Loucy (cell line): ENCODE data around the gene SLC26A11.

Source experiments
- H2AFZ ChIP-seq: fragments of 200-600 bp; sonication (generic); 2 replicates; pipeline ENCODE4 v1.6.0; 2016; ENCODE audit warnings: antibody characterized with exemption, mild to moderate bottlenecking, low read length, moderate library complexity
- H3F3A ChIP-seq: fragments of 200-600 bp; 2 replicates; pipeline ENCODE4 v1.6.0; 2016; ENCODE audit warnings: antibody characterized with exemption, low read depth, mild to moderate bottlenecking
- H3K27me3 ChIP-seq: fragments of 200-600 bp; sonication (generic); 2 replicates; pipeline ENCODE4 v1.6.1; 2014; ENCODE audit warnings: low read length, mild to moderate bottlenecking; ENCODE audit not compliant: insufficient read depth, poor library complexity, severe bottlenecking
- H3K36me3 ChIP-seq: fragments of 200-600 bp; sonication (generic); 2 replicates; pipeline ENCODE4 v1.6.1; 2016; ENCODE audit warnings: low read length; ENCODE audit not compliant: insufficient read depth
- H3K4me1 ChIP-seq: fragments of 200-600 bp; sonication (generic); 2 replicates; pipeline ENCODE4 v1.5.1; 2014; ENCODE audit warnings: low read length, mild to moderate bottlenecking; ENCODE audit not compliant: insufficient read depth, poor library complexity, severe bottlenecking
- H3K4me2 ChIP-seq: fragments of 200-600 bp; sonication (generic); 2 replicates; pipeline ENCODE4 v1.6.0; 2014; ENCODE audit warnings: antibody characterized with exemption, low read length, low read depth, mild to moderate bottlenecking; ENCODE audit not compliant: poor library complexity, severe bottlenecking
- H3K4me3 ChIP-seq: fragments of 200-600 bp; sonication (generic); 2 replicates; pipeline ENCODE4 v1.5.1; 2014; ENCODE audit warnings: low read length, mild to moderate bottlenecking, mixed read lengths; ENCODE audit not compliant: poor library complexity, severe bottlenecking
- H3K79me2 ChIP-seq: fragments of 200-600 bp; sonication (generic); 2 replicates; pipeline ENCODE4 v1.6.1; 2014; ENCODE audit warnings: low read length; ENCODE audit not compliant: insufficient read depth
- H3K9ac ChIP-seq: fragments of 200-600 bp; sonication (generic); 2 replicates; pipeline ENCODE4 v1.6.0; 2014; ENCODE audit warnings: mild to moderate bottlenecking, low read depth, low read length, moderate library complexity; ENCODE audit not compliant: poor library complexity, severe bottlenecking
- H3K9me2 ChIP-seq: fragments of 200-600 bp; sonication (generic); replicated peaks from 2 replicates; pipeline ENCODE4 v1.6.1; 2016; ENCODE audit warnings: low read depth, low read length, mixed read lengths
- H3K9me3 ChIP-seq: fragments of 200-600 bp; sonication (generic); 2 replicates; pipeline ENCODE4 v1.6.1; 2014; ENCODE audit warnings: mild to moderate bottlenecking, antibody characterized with exemption, low read length, low read depth; ENCODE audit not compliant: insufficient read depth
- H4K20me1 ChIP-seq: fragments of 200-600 bp; sonication (generic); 2 replicates; pipeline ENCODE4 v1.6.0; 2014; ENCODE audit warnings: antibody characterized with exemption, low read length, mild to moderate bottlenecking; ENCODE audit not compliant: insufficient read depth, poor library complexity, severe bottlenecking
- CTCF ChIP-seq: fragments of 200-600 bp; sonication (generic); conservative IDR thresholded peaks from 2 replicates; pipeline ENCODE4 v1.5.1; 2014; ENCODE audit warnings: mild to moderate bottlenecking, antibody characterized with exemption, low read length
- EZH2phosphoT487 ChIP-seq: fragments of 200-600 bp; IDR thresholded peaks from 2 replicates; pipeline ENCODE4 v1.6.1; 2018; ENCODE audit warnings: antibody characterized with exemption, mild to moderate bottlenecking, moderate library complexity, borderline replicate concordance

Gene SLC26A11

GRCh38 chr17:80265205-80266068 lies 45.2 kb downstream of the SLC26A11 start:
- Histone ChIP-seq H3K4me3 (peak overlapping the region; percentile 87), H3K4me2 (peak overlapping the region; percentile 95), H3K4me1 (peaks cover 34% of the 10 kb centered on the region)

GRCh38 chr17:80267391-80267790 lies 47.2 kb downstream of the SLC26A11 start:
- H3K36me3 ChIP-seq, result no peaks in the 10 kb centered on the region
- no peaks in the 10 kb centered on the region for H3F3A ChIP-seq
- TF ChIP-seq CTCF (no peak), EZH2phosphoT487 (no peak)
- no peaks in the 10 kb centered on the region for H3K27me3 ChIP-seq
- H3K9me2 ChIP-seq, result no peaks in the 10 kb centered on the region
- no peaks in the 10 kb centered on the region for H4K20me1 ChIP-seq
- H3K4me2 ChIP-seq, result no peak overlapping the region
- H3K9ac ChIP-seq, result no peak overlapping the region
- H3K9me3 ChIP-seq, result no peaks in the 10 kb centered on the region
- no peak overlapping the region for H3K4me3 ChIP-seq
- no peak overlapping the region for H2AFZ ChIP-seq
- peaks cover 26% of the 10 kb centered on the region for H3K4me1 ChIP-seq
- peaks cover 33% of the 10 kb centered on the region for H3K79me2 ChIP-seq

More at GRCh38 chr17:80265205-80266068, 45.2 kb downstream of the SLC26A11 start:
- no peaks in the 10 kb centered on the region; the same call in 1 of the 2 replicates for H3F3A ChIP-seq
- TF ChIP-seq CTCF (no peak), EZH2phosphoT487 (no peak)
- peaks cover 42% of the 10 kb centered on the region for H3K79me2 ChIP-seq
- H3K9ac ChIP-seq, result peak overlapping the region; percentile 79
- H3K9me3 ChIP-seq, result no peaks in the 10 kb centered on the region
- H3K36me3 ChIP-seq, result no peaks in the 10 kb centered on the region
- no peaks in the 10 kb centered on the region for H3K9me2 ChIP-seq
- H4K20me1 ChIP-seq, result peaks cover 7% of the 10 kb centered on the region
- H2AFZ ChIP-seq, result no peak overlapping the region
- no peaks in the 10 kb centered on the region for H3K27me3 ChIP-seq

GRCh38 chr17:80268427-80268826 lies 48.2 kb downstream of the SLC26A11 start:
- H3K9me2 ChIP-seq, result no peaks in the 10 kb centered on the region
- H4K20me1 ChIP-seq, result no peaks in the 10 kb centered on the region
- no peak overlapping the region for H3K4me2 ChIP-seq
- no peak overlapping the region for H2AFZ ChIP-seq
- H3K36me3 ChIP-seq, result no peaks in the 10 kb centered on the region; the same call in 1 of the 2 replicates
- H3K9ac ChIP-seq, result no peak overlapping the region
- peaks cover 19% of the 10 kb centered on the region for H3K4me1 ChIP-seq
- H3K4me3 ChIP-seq, result no peak overlapping the region
- peaks cover 29% of the 10 kb centered on the region for H3K79me2 ChIP-seq
- TF ChIP-seq EZH2phosphoT487, result no peak
- no peak for TF ChIP-seq CTCF
- H3K9me3 ChIP-seq, result no peaks in the 10 kb centered on the region
- no peaks in the 10 kb centered on the region for H3K27me3 ChIP-seq
- no peaks in the 10 kb centered on the region for H3F3A ChIP-seq
